Ovary (tissue), 3 donors: Measurements from ENCODE around the gene RBM33.

Experiments used
- CTCF ChIP-seq, 3 donors: fragments of 450-650 bp in 2 of 3; fragments of 200-600 bp in 1 of 3; IDR thresholded peaks; one replicate each; pipeline versions ENCODE4 v1.5.1 to v1.8.0; 2016 to 2022; ENCODE audit warnings: antibody characterized with exemption in 3 of 3, mild to moderate bottlenecking in 1 of 3
- POLR2A ChIP-seq: fragments of 450-650 bp; IDR thresholded peaks from one replicate; pipeline ENCODE4 v1.6.1; 2017; ENCODE audit warnings: antibody characterized with exemption, mild to moderate bottlenecking, moderate library complexity
- donor health status: DM: no; HTN: no; CAD: no.

- TF ChIP-seq CTCF (IDR thresholded peaks at IDR 0.05) (no peak), POLR2A (no peak)
Observed at GRCh38 chr7:155660758-155661093, 16.3 kb downstream of the RBM33 start.
